Pancreas (tissue), 10 donors: ENCODE data around the gene CARD9. TPM values are rescaled to one million over a fixed set of nuclear protein-coding genes. Genes with fewer than 3 reads are reported as not detected.

Source experiments
- ATAC-seq, 4 donors: fragments of 200-7000 bp; cut with Tn5 transposase; one replicate each; pipeline versions ENCODE4 v1.8.0 to v1.9.1; 2020; ENCODE audit warnings: mild to moderate bottlenecking in 4 of 4, moderate library complexity in 4 of 4
- DNase-seq, 6 donors: peaks; one replicate each; pipeline ENCODE4 v3.0.0-alpha.2; 2020
- FAIRE-seq: peaks from 2 replicates; lab custom pipeline; 2012; peaks lifted over from hg19 to GRCh38; lab: Jason Lieb, UNC
- H3K27ac ChIP-seq, 4 donors: fragments of 200-600 bp; sonication (generic); 1 replicate in 3 of 4; 2 replicates in 1 of 4; pipeline versions ENCODE4 v1.5.0 to v1.8.0; 2020
- H3K27me3 ChIP-seq, 4 donors: fragments of 200-600 bp; one replicate each; pipeline ENCODE4 v1.8.0; 2021
- H3K36me3 ChIP-seq, 3 donors: fragments of 200-600 bp; sonication (generic) in 1 of 3; one replicate each; pipeline versions ENCODE4 v1.5.0 to v1.8.0; 2020 to 2021
- H3K4me1 ChIP-seq, 3 donors: fragments of 200-600 bp; one replicate each; pipeline ENCODE4 v1.8.0; 2021
- H3K4me3 ChIP-seq, 4 donors: fragments of 200-600 bp; sonication (generic) in 2 of 4; one replicate each; pipeline versions ENCODE4 v1.5.0 to v1.8.0; 2020 to 2021
- H3K9me3 ChIP-seq, 4 donors: fragments of 200-600 bp; one replicate each; pipeline ENCODE4 v1.8.0; 2021
- CTCF ChIP-seq, 4 donors: fragments of 200-600 bp; sonication (generic) in 3 of 4; IDR thresholded peaks; one replicate each; pipeline versions ENCODE4 v1.5.0 to v1.8.0; 2021; ENCODE audit warnings: antibody characterized with exemption in 4 of 4
- WGBS, 2 donors: extraction: QIAGEN DNeasy Blood & Tissue Kit; methylation state at CpG; one replicate each; pipeline ENCODE4 v1.1.7; 2013; 5-methylcytosine and 5-hydroxymethylcytosine counted together
- intact Hi-C, 3 donors: fragments of 100-400 bp; cut with DNase I; formaldehyde crosslinking; loops; one replicate each; pipeline versions ENCODE4 v1.11.1 to v1.14.2; 2022
- polyA plus RNA-seq, 2 donors: library from polyadenylated mRNA; stranded (reverse); fragments of 200-250 nt; gene quantifications; one replicate each; pipeline ENCODE4 v1.2.3, GENCODE V29; 2013
- total RNA-seq, 6 donors: library from RNA; stranded (reverse); fragmentation: NEBNext Ultra II Directional in 4 of 6; extraction: Animal tissue kit (Norgen Biotek cat#: 25700) in 4 of 6; gene quantifications; one replicate each; pipeline versions ENCODE4 v1.2.1 to v1.2.4, GENCODE V29; 2021 to 2023
- donor health status: healthy with polysubstance abuse.
- donor health status: DM: no; HTN: no; CAD: no; lungs with moderate emphysema.
- donor health status: DM: no; HTN: no; CAD: no.
- donor health status: control.
- donor health status: control.
- donor health status: Bipolar disorder and iron deficiency.
- donor health status: DM: yes; HTN: yes; CAD: no.
- donor health status: DM: no; HTN: no; CAD: no.
- donor health status: DM: no; HTN: no; CAD: no.
- donor health status: DM: yes; HTN: yes; CAD: no.

CARD9 gene
- total and polyA plus RNA-seq, 8 donors, result 0.23 to 5.1 (median 1.1) TPM

DNA sequence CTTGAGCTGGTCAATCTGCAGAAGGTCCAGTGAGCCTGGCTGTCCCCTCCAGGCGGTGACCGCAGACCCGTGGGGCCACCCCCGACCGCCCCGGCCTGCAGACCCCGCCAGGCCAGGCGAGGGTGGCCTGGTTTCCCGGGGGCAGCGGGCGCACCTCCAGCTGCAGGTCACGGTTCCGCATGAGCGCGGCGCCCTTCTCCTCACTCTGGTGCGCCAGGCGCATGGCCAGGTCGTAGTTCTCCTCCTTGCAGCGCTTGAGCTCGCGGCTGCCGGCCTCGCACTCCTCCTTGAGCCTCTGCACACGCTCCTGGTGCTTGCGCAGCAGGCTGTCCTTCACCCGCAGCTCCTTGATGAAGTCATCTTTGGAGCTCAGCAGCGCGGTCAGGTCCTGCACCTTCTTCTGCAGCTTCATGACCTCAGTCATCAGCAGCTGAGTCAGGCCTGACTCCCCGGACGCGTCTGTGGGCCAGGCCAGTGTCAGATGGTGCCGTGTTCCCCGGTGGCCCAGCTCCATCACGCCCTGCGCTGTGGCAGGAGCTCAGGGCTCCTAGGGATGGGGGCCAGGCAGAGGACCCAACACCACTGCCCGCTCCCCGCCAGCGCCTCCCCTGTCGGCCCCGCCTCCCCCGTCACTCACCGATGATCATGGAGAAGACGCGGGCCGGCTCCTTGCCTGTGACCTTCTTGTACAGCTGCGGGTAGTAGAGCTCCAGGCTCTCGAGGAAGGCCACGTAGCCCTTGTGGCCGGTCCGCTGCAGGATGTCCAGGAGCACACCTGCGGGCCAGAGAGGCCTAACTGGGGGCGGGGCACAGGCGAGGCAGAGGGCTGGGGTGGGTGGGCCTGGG is 2.6 kb downstream of the CARD9 start:
- no peak overlapping the region for H3K27ac ChIP-seq
- H3K4me1 ChIP-seq, result peaks cover 0 to 10% (median 4%) of the 10 kb centered on the region in 3 donors
- no peak for FAIRE-seq
- H3K27me3 ChIP-seq, result no peaks in the 10 kb centered on the region
- no peaks in the 10 kb centered on the region for H3K9me3 ChIP-seq
- H3K36me3 ChIP-seq, result no peaks in the 10 kb centered on the region
- DNase-seq, result peak in 1 of 6 donors; percentile 39
- intact Hi-C loops, result no loop called here
- no peak for TF ChIP-seq CTCF (IDR thresholded peaks at IDR 0.05)
- 94% methylated on average over 53 to 54 of the region's 54 CpGs for WGBS, 2 donors
- no peak overlapping the region for H3K4me3 ChIP-seq
- no peak for ATAC-seq

GRCh38 chr9:136370037-136370436 is 3.4 kb downstream of the CARD9 start:
- intact Hi-C loops, result no loop called here
- no peak for TF ChIP-seq CTCF (IDR thresholded peaks at IDR 0.05)
- no peak for ATAC-seq
- DNase-seq, result peak in 1 of 6 donors; percentile 34
- no peaks in the 10 kb centered on the region for H3K9me3 ChIP-seq
- no peak overlapping the region for H3K4me3 ChIP-seq
- no peaks in the 10 kb centered on the region for H3K27me3 ChIP-seq
- no peak for FAIRE-seq
- no peak overlapping the region for H3K27ac ChIP-seq
- WGBS, 2 donors, result 93% methylated on average over 19 of the region's 19 CpGs
- H3K4me1 ChIP-seq, result peaks cover 0 to 10% (median 4%) of the 10 kb centered on the region in 3 donors
- H3K36me3 ChIP-seq, result no peaks in the 10 kb centered on the region

- 69 to 80% methylated on average over 18 of the region's 18 CpGs for WGBS, 2 donors
- FAIRE-seq, result no peak
These were observed 5.3 kb downstream of the CARD9 start for GRCh38 chr9:136368190-136368589.

DNA sequence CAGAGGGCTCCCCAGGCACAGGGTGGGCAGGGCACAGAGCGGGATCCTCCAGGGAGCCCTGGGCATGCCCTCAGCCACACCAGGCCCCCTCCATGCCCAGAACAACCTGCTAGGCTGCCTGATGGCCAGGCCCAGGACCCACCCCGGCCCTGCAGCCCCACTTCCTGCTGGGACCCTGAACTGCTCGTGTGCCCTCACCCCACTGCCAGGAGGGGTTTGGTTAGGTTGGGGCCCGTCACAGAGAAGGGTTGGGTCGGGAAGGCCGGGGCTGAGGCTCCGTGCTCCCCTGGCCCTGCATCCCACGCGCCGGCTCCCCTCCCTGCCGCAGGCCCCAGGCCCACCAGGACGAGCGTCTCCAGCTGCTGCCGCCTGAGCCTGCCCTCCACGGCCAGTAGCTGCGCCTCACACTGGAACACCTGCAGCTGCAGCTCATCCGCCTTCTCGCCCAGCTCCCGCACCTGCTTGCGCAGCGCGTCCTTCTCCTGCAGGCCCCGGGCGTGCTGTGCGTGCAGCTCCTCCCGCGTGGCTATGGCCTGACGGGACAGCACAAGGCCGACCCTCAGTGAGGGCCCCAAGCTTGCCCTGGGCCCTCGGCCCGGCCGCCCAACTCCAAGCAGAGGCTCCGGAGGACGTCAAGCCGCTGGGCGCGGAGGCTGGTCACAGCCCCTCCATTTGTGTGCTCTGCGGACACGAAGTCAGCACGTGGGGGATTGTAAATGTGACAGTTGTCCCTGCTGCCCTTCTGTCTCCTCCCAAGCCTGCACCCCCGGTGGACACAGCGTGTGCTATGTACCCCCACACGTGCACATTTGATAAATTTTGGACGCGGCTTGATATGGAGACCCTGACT is 5.9 kb downstream of the CARD9 start:
- ATAC-seq, result no peak
- WGBS, 2 donors, result 81 to 83% methylated on average over 39 to 45 of the region's 45 CpGs

More at GRCh38 chr9:136368190-136368589, 5.3 kb downstream of the CARD9 start:
- DNase-seq (peak in 1 of 6 donors; percentile 30), ATAC-seq (no peak)
- H3K27me3 ChIP-seq, result no peaks in the 10 kb centered on the region
- peaks cover 0 to 9% (median 3%) of the 10 kb centered on the region in 3 donors for H3K4me1 ChIP-seq
- H3K4me3 ChIP-seq, result no peak overlapping the region
- H3K9me3 ChIP-seq, result no peaks in the 10 kb centered on the region
- TF ChIP-seq CTCF (IDR thresholded peaks at IDR 0.05), result no peak
- H3K36me3 ChIP-seq, result no peaks in the 10 kb centered on the region
- intact Hi-C loops, result no loop called here
- H3K27ac ChIP-seq, result no peak overlapping the region

More for the DNA sequence above, 5.9 kb downstream of the CARD9 start:
- no peak overlapping the region for H3K4me3 ChIP-seq
- H3K36me3 ChIP-seq, result no peaks in the 10 kb centered on the region
- DNase-seq, result peak in 1 of 6 donors; percentile 31
- intact Hi-C loops, result no loop called here
- H3K27ac ChIP-seq, result no peak overlapping the region
- H3K27me3 ChIP-seq, result no peaks in the 10 kb centered on the region
- FAIRE-seq, result no peak
- H3K4me1 ChIP-seq, result peaks cover 0 to 7% (median 4%) of the 10 kb centered on the region in 3 donors
- no peak for TF ChIP-seq CTCF (IDR thresholded peaks at IDR 0.05)
- no peaks in the 10 kb centered on the region for H3K9me3 ChIP-seq
